Gastrocnemius medialis (tissue), 4 donors: Measurements from ENCODE around the gene TBCD. TPM values are rescaled to one million over a fixed set of nuclear protein-coding genes. Genes with fewer than 3 reads are reported as not detected.
"Not testable (repeated sequence)": the region's sequence is repeated elsewhere in the genome, so short reads cannot be mapped to it uniquely, and the experiment has no call there.

Source experiments
- ATAC-seq, 2 donors: fragments of 150-250 bp; one replicate each; pipeline ENCODE4 v1.9.1; 2016
- DNase-seq, 2 donors: peaks; one replicate each; pipeline ENCODE4 v3.0.0-alpha.2; 2019
- H3K27ac ChIP-seq, 4 donors: fragments of 200-600 bp; sonication (generic); 1 replicate in 1 of 4; 2 replicates in 3 of 4; pipeline ENCODE4 v1.5.1; 2016 to 2018; ENCODE audit warnings: mild to moderate bottlenecking in 2 of 4, moderate library complexity in 1 of 4
- H3K27me3 ChIP-seq, 3 donors: fragments of 200-600 bp; sonication (generic) in 2 of 3; 1 replicate in 1 of 3; 2 replicates in 2 of 3; pipeline versions ENCODE4 v1.5.1 to v1.6.0; 2016 to 2019; ENCODE audit warnings: mild to moderate bottlenecking in 1 of 3, moderate library complexity in 1 of 3
- H3K36me3 ChIP-seq, 2 donors: fragments of 200-600 bp; sonication (generic) in 1 of 2; one replicate each; pipeline ENCODE4 v1.5.1; 2017 to 2018
- H3K4me1 ChIP-seq, 2 donors: fragments of 200-600 bp; sonication (generic) in 1 of 2; one replicate each; pipeline ENCODE4 v1.5.1; 2016 to 2017; ENCODE audit warnings: mild to moderate bottlenecking in 2 of 2
- H3K4me3 ChIP-seq, 4 donors: fragments of 200-600 bp; sonication (generic) in 3 of 4; 1 replicate in 1 of 4; 2 replicates in 3 of 4; pipeline ENCODE4 v1.5.1; 2016 to 2019; ENCODE audit warnings: mild to moderate bottlenecking in 2 of 4
- H3K9me3 ChIP-seq, 3 donors: fragments of 200-600 bp; sonication (generic) in 2 of 3; 1 replicate in 1 of 3; 2 replicates in 2 of 3; pipeline ENCODE4 v1.5.1; 2016 to 2019
- CTCF ChIP-seq, 5 experiments: fragments of 450-650 bp in 3 of 5; fragments of 200-600 bp in 2 of 5; sonication (generic) in 2 of 5; IDR thresholded peaks in 4 of 5; conservative IDR thresholded peaks in 1 of 5; 1 replicate in 4 of 5; 2 replicates in 1 of 5; pipeline ENCODE4 v1.5.1; 2016 to 2019; ENCODE audit warnings: antibody characterized with exemption in 5 of 5, mild to moderate bottlenecking in 3 of 5, moderate library complexity in 3 of 5
- POLR2A ChIP-seq, 2 donors: fragments of 450-650 bp; IDR thresholded peaks; one replicate each; pipeline ENCODE4 v1.6.1; 2017; ENCODE audit warnings: antibody characterized with exemption in 2 of 2, mild to moderate bottlenecking in 2 of 2, moderate library complexity in 2 of 2
- in situ Hi-C, 4 donors: fragments of 200-750 bp; cut with MboI; loops; one replicate each; pipeline versions ENCODE4 v1.15.0 to v1.8.0; 2017; ENCODE audit warnings: low sequenced_read_pairs in 4 of 4
- intact Hi-C: fragments of 100-400 bp; cut with DNase I; formaldehyde crosslinking; loops from one replicate; pipeline ENCODE4 v1.15.1; 2023; ENCODE audit warnings: low total_unique reads
- total RNA-seq, 4 donors: library from RNA; depleted of rRNA; stranded (reverse); fragments of >200 nt; gene quantifications; one replicate each; pipeline versions ENCODE4 v1.1.0 to v1.2.3, GENCODE V29; 2016

Gene TBCD
- total RNA-seq, 4 donors from 2014 or later, result 18.0 to 50.4 (median 33.3) TPM

DNA sequence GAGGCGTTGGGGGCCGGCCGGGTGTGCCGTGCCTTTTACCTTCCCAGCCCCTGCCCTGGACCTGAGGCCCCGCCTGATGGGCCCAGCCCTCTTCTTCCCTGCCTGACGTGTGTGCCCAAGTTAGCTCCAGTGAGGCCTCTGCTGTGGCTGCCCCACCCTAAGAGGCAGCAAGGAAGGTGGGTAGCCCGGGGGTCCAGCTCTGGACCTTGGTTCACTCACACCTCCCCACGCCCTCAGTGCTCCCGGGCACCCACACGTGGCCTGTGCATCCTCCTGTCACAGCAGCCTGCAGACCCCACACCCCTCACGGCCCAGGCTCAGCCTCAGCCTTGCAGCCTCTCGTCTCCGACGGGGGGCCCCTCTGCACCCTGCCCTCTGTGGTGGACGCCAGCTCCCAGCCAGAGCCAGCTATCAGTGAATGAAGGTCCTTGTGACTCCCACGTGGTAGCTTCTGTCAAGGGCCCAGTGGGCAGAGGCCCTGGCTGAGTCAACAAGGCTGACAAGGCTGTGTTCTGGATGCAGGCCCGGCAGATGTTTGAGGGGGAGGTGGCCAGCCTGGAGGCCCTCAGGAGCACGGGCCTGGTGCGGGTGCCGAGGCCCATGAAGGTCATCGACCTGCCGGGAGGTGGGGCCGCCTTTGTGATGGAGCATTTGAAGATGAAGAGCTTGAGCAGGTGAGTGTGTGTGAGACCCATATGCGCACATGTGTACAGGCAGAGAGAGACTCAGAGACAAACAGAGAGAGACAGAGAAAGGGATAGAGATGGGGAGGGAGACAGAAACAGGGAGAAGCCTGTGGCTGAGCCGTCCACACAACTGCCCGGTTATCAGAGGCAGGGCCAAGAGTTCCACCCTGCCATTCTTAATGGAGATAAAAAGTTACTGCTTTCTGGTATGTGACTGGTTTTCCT is 13.6 kb upstream of the TBCD start:
- DNase-seq (peak in 1 of 2 donors; percentile 51), ATAC-seq (no peak)
- TF ChIP-seq CTCF (IDR thresholded peaks at IDR 0.05 in 4 of 5, conservative IDR thresholded peaks at IDR 0.05 in 1 of 5) (no peak), POLR2A (IDR thresholded peaks at IDR 0.05) (no peak)
- Histone ChIP-seq H3K36me3 (peaks cover 7 to 43% of the 10 kb centered on the region in 2 donors), H3K4me3 (no peak overlapping the region), H3K27me3 (no peaks in the 10 kb centered on the region), H3K4me1 (peaks cover 16 to 24% of the 10 kb centered on the region in 2 donors), H3K9me3 (no peaks in the 10 kb centered on the region), H3K27ac (peak overlapping the region; percentile 64 to 95 (median 79))
- in situ Hi-C loops (no loop called here), intact Hi-C loops (no loop called here)

GRCh38 chr17:82740906-82741759 is 10.7 kb upstream of the TBCD start:
- ATAC-seq (no peak), DNase-seq (no peak)
- peaks cover 12 to 19% of the 10 kb centered on the region in 2 donors for H3K4me1 ChIP-seq
- intact Hi-C loops, result no loop called here
- TF ChIP-seq CTCF (IDR thresholded peaks at IDR 0.05 in 4 of 5, conservative IDR thresholded peaks at IDR 0.05 in 1 of 5), result no peak
- TF ChIP-seq POLR2A (IDR thresholded peaks at IDR 0.05), result no peak
- no peaks in the 10 kb centered on the region for H3K27me3 ChIP-seq
- in situ Hi-C loops, result no loop called here
- H3K27ac ChIP-seq, result no peak overlapping the region
- peaks cover 7 to 43% of the 10 kb centered on the region in 2 donors for H3K36me3 ChIP-seq
- no peaks in the 10 kb centered on the region for H3K9me3 ChIP-seq
- H3K4me3 ChIP-seq, result no peak overlapping the region

GRCh38 chr17:82743344-82744219 is 8.3 kb upstream of the TBCD start:
- intact Hi-C loops, result no loop called here
- ATAC-seq (no peak), DNase-seq (no peak)
- Histone ChIP-seq H3K9me3 (no peaks in the 10 kb centered on the region), H3K27me3 (no peaks in the 10 kb centered on the region), H3K4me3 (no peak overlapping the region), H3K27ac (no peak overlapping the region), H3K36me3 (peaks cover 7 to 43% of the 10 kb centered on the region in 2 donors), H3K4me1 (no peaks in the 10 kb centered on the region)
- in situ Hi-C loops, result no loop called here
- no peak for TF ChIP-seq POLR2A (IDR thresholded peaks at IDR 0.05)
- TF ChIP-seq CTCF (IDR thresholded peaks at IDR 0.05 in 4 of 5, conservative IDR thresholded peaks at IDR 0.05 in 1 of 5), result no peak

- ATAC-seq, H3K9me3 ChIP-seq, DNase-seq, H3K27me3 ChIP-seq, in situ Hi-C loops, H3K4me3 ChIP-seq, H3K4me1 ChIP-seq, H3K27ac ChIP-seq, intact Hi-C loops: not testable (repeated sequence)
- H3K36me3 ChIP-seq, result peaks cover 7 to 37% of the 10 kb centered on the region in 2 donors
Measured at GRCh38 chr17:82744736-82745135, 7.1 kb upstream of the TBCD start.
